Dermis microvascular lymphatic vessel endothelial cell (primary cell): Measurements from ENCODE around the gene TMEM63A. TPM values are rescaled to one million over a fixed set of nuclear protein-coding genes. Genes with fewer than 3 reads are reported as not detected.
"Not testable (repeated sequence)": the region's sequence is repeated elsewhere in the genome, so short reads cannot be mapped to it uniquely, and the experiment has no call there.

Source experiments
- DNase-seq, 2 donors: peaks; one replicate each; pipeline versions ENCODE4 v3.0.0 to v3.0.0-alpha.2; 2010; ENCODE audit warnings: low read depth in 2 of 2
- total RNA-seq: library from RNA; depleted of rRNA; stranded (reverse); fragments of >200 nt; gene quantifications from 2 replicates; pipeline ENCODE4 v1.2.1, GENCODE V29; 2014

Gene TMEM63A
- total RNA-seq, 1 donor from 2014 or later: 3.6 TPM

- DNase-seq: not testable (repeated sequence)
Measured at GRCh38 chr1:225796097-225796496, 86.1 kb downstream of the TMEM63A start.

Other genes with a start within 250 kb of the TMEM63A start
- gene ENAH, start 229.3 kb downstream of the TMEM63A start, total RNA-seq: 15.3 and 17.7 TPM in 2 replicates
- 170 and 199 TPM in 2 replicates for gene SRP9, start 104.6 kb downstream of the TMEM63A start, total RNA-seq
- gene EPHX1, start 72.3 kb downstream of the TMEM63A start, total RNA-seq: 35.6 and 82.8 TPM in 2 replicates
- gene LEFTY1, start 6.8 kb upstream of the TMEM63A start, total RNA-seq: not detected in 2 replicates
- 23.0 and 31.6 TPM in 2 replicates for gene PYCR2, start 41.9 kb upstream of the TMEM63A start, total RNA-seq
- not detected in 2 replicates for gene LEFTY2, start 58.8 kb upstream of the TMEM63A start, total RNA-seq
- gene SDE2, start 117.0 kb upstream of the TMEM63A start, total RNA-seq: 19.4 and 28.6 TPM in 2 replicates
- gene H3-3A, start 180.3 kb upstream of the TMEM63A start, total RNA-seq: 183 and 315 TPM in 2 replicates